GM23338 (cell line): ENCODE data around the gene AGBL2. TPM values are rescaled to one million over a fixed set of nuclear protein-coding genes. Genes with fewer than 3 reads are reported as not detected.

Experiments
- ATAC-seq: fragments of 200-7000 bp; cut with Tn5 transposase; 3 replicates; pipeline ENCODE4 v1.9.1; 2020
- DNase-seq: peaks from one replicate; pipeline ENCODE4 v3.0.0-alpha.2; 2015; ENCODE audit warnings: low spot score
- H2AFZ ChIP-seq: fragments of 200-600 bp; sonication (generic); 2 replicates; pipeline ENCODE4 v1.8.0; 2016; ENCODE audit warnings: antibody characterized with exemption, mild to moderate bottlenecking, moderate library complexity
- H3F3A ChIP-seq: fragments of 200-600 bp; sonication (generic); replicated peaks from 2 replicates; pipeline ENCODE4 v1.8.0; 2017; ENCODE audit warnings: antibody characterized with exemption, mixed run types, low read depth
- H3K27ac ChIP-seq: fragments of 200-600 bp; sonication (generic); 2 replicates; pipeline ENCODE4 v1.6.1; 2016; ENCODE audit warnings: low read depth
- H3K27me3 ChIP-seq: fragments of 200-600 bp; sonication (generic); 2 replicates; pipeline ENCODE4 v1.8.0; 2016; ENCODE audit warnings: mild to moderate bottlenecking, mixed run types, moderate library complexity; ENCODE audit not compliant: insufficient read depth
- H3K36me3 ChIP-seq: fragments of 200-600 bp; sonication (generic); 2 replicates; pipeline ENCODE4 v1.8.0; 2016; ENCODE audit warnings: mild to moderate bottlenecking; ENCODE audit not compliant: insufficient read depth
- H3K4me1 ChIP-seq: fragments of 200-600 bp; sonication (generic); 2 replicates; pipeline ENCODE4 v1.8.0; 2016; ENCODE audit warnings: mild to moderate bottlenecking, moderate library complexity; ENCODE audit not compliant: insufficient read depth
- H3K4me2 ChIP-seq: fragments of 200-600 bp; sonication (generic); 2 replicates; pipeline ENCODE4 v1.7.1; 2017; ENCODE audit warnings: mixed run types
- H3K4me3 ChIP-seq: fragments of 200-600 bp; sonication (generic); 2 replicates; pipeline ENCODE4 v1.6.1; 2016; ENCODE audit warnings: mixed run types
- H3K79me2 ChIP-seq: fragments of 200-600 bp; sonication (generic); replicated peaks from 2 replicates; pipeline ENCODE4 v1.8.0; 2017; ENCODE audit warnings: mild to moderate bottlenecking; ENCODE audit not compliant: insufficient read depth
- H3K9me2 ChIP-seq: fragments of 200-600 bp; sonication (generic); 2 replicates; pipeline ENCODE4 v1.8.0; 2017; ENCODE audit not compliant: insufficient read depth
- H4K20me1 ChIP-seq: fragments of 200-600 bp; sonication (generic); replicated peaks from 2 replicates; pipeline ENCODE4 v1.8.0; 2017; ENCODE audit warnings: mild to moderate bottlenecking; ENCODE audit not compliant: insufficient read depth
- H3K27ac Mint-ChIP-seq: 2 replicates; pipeline ENCODE4 v1.8.0; 2020; ENCODE audit warnings: inconsistent platforms, mild to moderate bottlenecking, moderate library complexity, mixed read lengths
- H3K27me3 Mint-ChIP-seq: 3 replicates; pipeline ENCODE4 v1.8.0; 2022; ENCODE audit warnings: low read depth, mild to moderate bottlenecking, moderate library complexity, mixed read lengths, inconsistent platforms; ENCODE audit not compliant: insufficient read depth, poor library complexity
- H3K36me3 Mint-ChIP-seq: 3 replicates; pipeline ENCODE4 v1.8.0; 2021; ENCODE audit warnings: low read depth, mild to moderate bottlenecking, inconsistent platforms, moderate library complexity, mixed read lengths
- H3K4me1 Mint-ChIP-seq: 3 replicates; pipeline ENCODE4 v1.8.0; 2020; ENCODE audit warnings: mild to moderate bottlenecking, inconsistent platforms, mixed read lengths
- H3K4me3 Mint-ChIP-seq: 3 replicates; pipeline ENCODE4 v1.8.0; 2021; ENCODE audit warnings: moderate library complexity, mild to moderate bottlenecking, inconsistent platforms, mixed read lengths
- H3K9me3 Mint-ChIP-seq: 3 replicates; pipeline ENCODE4 v1.8.0; 2020; ENCODE audit warnings: moderate library complexity, mild to moderate bottlenecking, inconsistent platforms, mixed read lengths
- CREB1 ChIP-seq: fragments of 250-450 bp; sonication (Bioruptor Pico); IDR thresholded peaks from 2 replicates; pipeline ENCODE4 v1.5.0; 2020; ENCODE audit warnings: low read depth, mild to moderate bottlenecking, moderate library complexity
- CTCF ChIP-seq, 2 experiments: fragments of 200-600 bp in 1 of 2; sonication (generic) in 1 of 2; conservative IDR thresholded peaks; 2 replicates each; pipeline versions ENCODE4 v1.5.1 to v1.6.1; 2016 to 2017; ENCODE audit warnings: antibody characterized with exemption in 2 of 2, low read depth in 2 of 2, mild to moderate bottlenecking in 2 of 2, moderate library complexity in 1 of 2
- EZH2phosphoT487 ChIP-seq: fragments of 200-600 bp; sonication (generic); IDR thresholded peaks from one replicate; pipeline ENCODE4 v1.8.1; 2018; ENCODE audit warnings: antibody characterized with exemption; ENCODE audit not compliant: unreplicated experiment
- JUNB ChIP-seq: IDR thresholded peaks from one replicate; pipeline ENCODE4 v1.6.1; 2016; ENCODE audit warnings: antibody characterized with exemption; ENCODE audit not compliant: unreplicated experiment
- NANOG ChIP-seq: IDR thresholded peaks from 2 replicates; pipeline ENCODE4 v1.6.1; 2016; ENCODE audit warnings: antibody characterized with exemption, borderline replicate concordance
- polyA plus RNA-seq: library from polyadenylated mRNA; unstranded; fragments of >200 nt; fragmentation: Nextera tagmentation; extraction: Ambion mirVana; gene quantifications from 2 replicates; pipeline ENCODE4 v1.2.1, GENCODE V29; 2016
- total RNA-seq: library from RNA; depleted of rRNA; stranded (reverse); fragments of >200 nt; shearing (Covaris generic); gene quantifications from 2 replicates; pipeline ENCODE4 v1.2.3, GENCODE V29; 2014
- TF ChIP-seq, protein P1 (sequence below): fragments of 250-450 bp; sonication (Bioruptor Pico); IDR thresholded peaks from 2 replicates; pipeline ENCODE4 v1.5.0; 2020; ENCODE audit warnings: mild to moderate bottlenecking, moderate library complexity

AGBL2 gene
- total and polyA plus RNA-seq, 2 experiments from 2014 or later, result 5.1 to 5.6 TPM

DNA sequence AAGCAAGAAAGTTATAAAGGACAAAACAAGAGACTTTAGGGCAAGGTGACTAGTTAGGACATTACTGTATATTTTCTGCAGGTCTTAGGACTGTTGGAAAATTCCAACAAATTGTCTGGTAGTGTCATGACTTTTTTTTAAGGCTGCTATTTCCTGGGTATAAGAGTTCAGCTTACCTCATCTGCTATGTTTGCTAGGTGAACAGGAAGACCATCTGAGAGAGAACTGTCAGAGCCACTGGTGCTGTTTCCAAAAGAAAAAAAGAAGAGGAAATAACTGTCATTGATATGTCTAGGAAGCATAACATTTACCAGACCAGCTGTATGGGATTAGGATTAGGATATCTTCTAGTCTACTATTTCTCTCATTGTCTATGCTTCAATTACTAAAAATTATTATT, 46.5 kb downstream of the AGBL2 start:
- H3K9me3 Mint-ChIP-seq, result no peaks in the 10 kb centered on the region
- Histone ChIP-seq H4K20me1 (no peaks in the 10 kb centered on the region), H2AFZ (no peak overlapping the region), H3K4me1 (no peaks in the 10 kb centered on the region), H3K4me3 (no peak overlapping the region), H3K27me3 (no peaks in the 10 kb centered on the region), H3F3A (no peaks in the 10 kb centered on the region), H3K27ac (no peak overlapping the region), H3K9me2 (no peaks in the 10 kb centered on the region), H3K36me3 (no peaks in the 10 kb centered on the region), H3K79me2 (no peaks in the 10 kb centered on the region), H3K4me2 (no peak overlapping the region)
- no peak for TF ChIP-seq JUNB
- TF ChIP-seq NANOG, result no peak
- no peak for TF ChIP-seq EZH2phosphoT487
- no peak for TF ChIP-seq CTCF (conservative IDR thresholded peaks at IDR 0.05; ENCODE audit: low read depth in 2 of 2)
- TF ChIP-seq, protein P1, sequence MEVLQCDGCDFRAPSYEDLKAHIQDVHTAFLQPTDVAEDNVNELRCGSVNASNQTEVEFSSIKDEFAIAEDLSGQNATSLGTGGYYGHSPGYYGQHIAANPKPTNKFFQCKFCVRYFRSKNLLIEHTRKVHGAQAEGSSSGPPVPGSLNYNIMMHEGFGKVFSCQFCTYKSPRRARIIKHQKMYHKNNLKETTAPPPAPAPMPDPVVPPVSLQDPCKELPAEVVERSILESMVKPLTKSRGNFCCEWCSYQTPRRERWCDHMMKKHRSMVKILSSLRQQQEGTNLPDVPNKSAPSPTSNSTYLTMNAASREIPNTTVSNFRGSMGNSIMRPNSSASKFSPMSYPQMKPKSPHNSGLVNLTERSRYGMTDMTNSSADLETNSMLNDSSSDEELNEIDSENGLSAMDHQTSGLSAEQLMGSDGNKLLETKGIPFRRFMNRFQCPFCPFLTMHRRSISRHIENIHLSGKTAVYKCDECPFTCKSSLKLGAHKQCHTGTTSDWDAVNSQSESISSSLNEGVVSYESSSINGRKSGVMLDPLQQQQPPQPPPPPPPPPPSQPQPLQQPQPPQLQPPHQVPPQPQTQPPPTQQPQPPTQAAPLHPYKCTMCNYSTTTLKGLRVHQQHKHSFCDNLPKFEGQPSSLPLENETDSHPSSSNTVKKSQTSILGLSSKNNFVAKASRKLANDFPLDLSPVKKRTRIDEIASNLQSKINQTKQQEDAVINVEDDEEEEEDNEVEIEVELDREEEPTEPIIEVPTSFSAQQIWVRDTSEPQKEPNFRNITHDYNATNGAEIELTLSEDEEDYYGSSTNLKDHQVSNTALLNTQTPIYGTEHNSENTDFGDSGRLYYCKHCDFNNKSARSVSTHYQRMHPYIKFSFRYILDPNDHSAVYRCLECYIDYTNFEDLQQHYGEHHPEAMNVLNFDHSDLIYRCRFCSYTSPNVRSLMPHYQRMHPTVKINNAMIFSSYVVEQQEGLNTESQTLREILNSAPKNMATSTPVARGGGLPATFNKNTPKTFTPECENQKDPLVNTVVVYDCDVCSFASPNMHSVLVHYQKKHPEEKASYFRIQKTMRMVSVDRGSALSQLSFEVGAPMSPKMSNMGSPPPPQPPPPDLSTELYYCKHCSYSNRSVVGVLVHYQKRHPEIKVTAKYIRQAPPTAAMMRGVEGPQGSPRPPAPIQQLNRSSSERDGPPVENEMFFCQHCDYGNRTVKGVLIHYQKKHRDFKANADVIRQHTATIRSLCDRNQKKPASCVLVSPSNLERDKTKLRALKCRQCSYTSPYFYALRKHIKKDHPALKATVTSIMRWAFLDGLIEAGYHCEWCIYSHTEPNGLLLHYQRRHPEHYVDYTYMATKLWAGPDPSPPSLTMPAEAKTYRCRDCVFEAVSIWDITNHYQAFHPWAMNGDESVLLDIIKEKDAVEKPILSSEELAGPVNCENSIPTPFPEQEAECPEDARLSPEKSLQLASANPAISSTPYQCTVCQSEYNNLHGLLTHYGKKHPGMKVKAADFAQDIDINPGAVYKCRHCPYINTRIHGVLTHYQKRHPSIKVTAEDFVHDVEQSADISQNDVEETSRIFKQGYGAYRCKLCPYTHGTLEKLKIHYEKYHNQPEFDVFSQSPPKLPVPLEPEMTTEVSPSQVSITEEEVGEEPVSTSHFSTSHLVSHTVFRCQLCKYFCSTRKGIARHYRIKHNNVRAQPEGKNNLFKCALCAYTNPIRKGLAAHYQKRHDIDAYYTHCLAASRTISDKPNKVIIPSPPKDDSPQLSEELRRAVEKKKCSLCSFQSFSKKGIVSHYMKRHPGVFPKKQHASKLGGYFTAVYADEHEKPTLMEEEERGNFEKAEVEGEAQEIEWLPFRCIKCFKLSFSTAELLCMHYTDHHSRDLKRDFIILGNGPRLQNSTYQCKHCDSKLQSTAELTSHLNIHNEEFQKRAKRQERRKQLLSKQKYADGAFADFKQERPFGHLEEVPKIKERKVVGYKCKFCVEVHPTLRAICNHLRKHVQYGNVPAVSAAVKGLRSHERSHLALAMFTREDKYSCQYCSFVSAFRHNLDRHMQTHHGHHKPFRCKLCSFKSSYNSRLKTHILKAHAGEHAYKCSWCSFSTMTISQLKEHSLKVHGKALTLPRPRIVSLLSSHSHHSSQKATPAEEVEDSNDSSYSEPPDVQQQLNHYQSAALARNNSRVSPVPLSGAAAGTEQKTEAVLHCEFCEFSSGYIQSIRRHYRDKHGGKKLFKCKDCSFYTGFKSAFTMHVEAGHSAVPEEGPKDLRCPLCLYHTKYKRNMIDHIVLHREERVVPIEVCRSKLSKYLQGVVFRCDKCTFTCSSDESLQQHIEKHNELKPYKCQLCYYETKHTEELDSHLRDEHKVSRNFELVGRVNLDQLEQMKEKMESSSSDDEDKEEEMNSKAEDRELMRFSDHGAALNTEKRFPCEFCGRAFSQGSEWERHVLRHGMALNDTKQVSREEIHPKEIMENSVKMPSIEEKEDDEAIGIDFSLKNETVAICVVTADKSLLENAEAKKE (CRISPR knock-in tag), result no peak
- no peak for TF ChIP-seq CREB1 (CRISPR knock-in tag)
- H3K27ac Mint-ChIP-seq, result no peak overlapping the region
- H3K27me3 Mint-ChIP-seq, result no peaks in the 10 kb centered on the region
- no peak overlapping the region for H3K4me3 Mint-ChIP-seq
- ATAC-seq (no peak), DNase-seq (no peak)
- H3K4me1 Mint-ChIP-seq, result no peaks in the 10 kb centered on the region
- H3K36me3 Mint-ChIP-seq, result no peaks in the 10 kb centered on the region
